SK-N-DZ (cell line): ENCODE results near the gene NFIC.
"Not testable (repeated sequence)": the region's sequence is repeated elsewhere in the genome, so short reads cannot be mapped to it uniquely, and the experiment has no call there.

Source experiments
- DNase-seq: peaks from one replicate; pipeline ENCODE4 v3.0.0-alpha.2; 2015; ENCODE audit warnings: low spot score
- small RNA-seq, 2 experiments: library from RNA; depleted of rRNA; stranded (forward); fragments of <200 nt; gene quantifications; one replicate each; pipeline ENCODE3, GENCODE V24; 2014

NFIC gene

GRCh38 chr19:3508121-3508661, 141.8 kb downstream of the NFIC start:
- DNase-seq, result not testable (repeated sequence)

- no peak for DNase-seq
These were observed 142.6 kb downstream of the NFIC start for GRCh38 chr19:3508771-3509535.

GRCh38 chr19:3509566-3509989, 143.2 kb downstream of the NFIC start:
- no peak for DNase-seq

DNA sequence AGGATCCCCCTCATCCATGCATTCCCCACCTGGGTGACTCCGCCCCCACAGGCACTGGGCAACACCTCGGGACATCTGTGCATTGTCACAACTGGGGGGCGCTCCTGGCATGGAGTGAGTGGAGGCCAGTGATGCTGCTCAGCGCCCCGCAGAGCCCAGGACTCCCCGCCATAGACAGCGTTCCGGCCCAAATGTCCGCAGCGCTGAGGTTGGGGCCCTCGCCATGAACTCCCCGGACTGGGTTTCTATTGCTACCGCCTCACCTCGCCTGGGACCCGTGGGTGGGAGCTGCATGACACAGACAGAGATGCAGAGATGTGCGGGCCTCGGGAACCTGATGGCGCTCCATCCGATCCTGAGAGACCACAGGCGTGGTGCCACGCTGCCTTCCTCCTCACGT, 144.3 kb downstream of the NFIC start:
- DNase-seq, result no peak

- DNase-seq, result no peak
These were observed 145.3 kb downstream of the NFIC start for GRCh38 chr19:3511506-3512251.

DNA sequence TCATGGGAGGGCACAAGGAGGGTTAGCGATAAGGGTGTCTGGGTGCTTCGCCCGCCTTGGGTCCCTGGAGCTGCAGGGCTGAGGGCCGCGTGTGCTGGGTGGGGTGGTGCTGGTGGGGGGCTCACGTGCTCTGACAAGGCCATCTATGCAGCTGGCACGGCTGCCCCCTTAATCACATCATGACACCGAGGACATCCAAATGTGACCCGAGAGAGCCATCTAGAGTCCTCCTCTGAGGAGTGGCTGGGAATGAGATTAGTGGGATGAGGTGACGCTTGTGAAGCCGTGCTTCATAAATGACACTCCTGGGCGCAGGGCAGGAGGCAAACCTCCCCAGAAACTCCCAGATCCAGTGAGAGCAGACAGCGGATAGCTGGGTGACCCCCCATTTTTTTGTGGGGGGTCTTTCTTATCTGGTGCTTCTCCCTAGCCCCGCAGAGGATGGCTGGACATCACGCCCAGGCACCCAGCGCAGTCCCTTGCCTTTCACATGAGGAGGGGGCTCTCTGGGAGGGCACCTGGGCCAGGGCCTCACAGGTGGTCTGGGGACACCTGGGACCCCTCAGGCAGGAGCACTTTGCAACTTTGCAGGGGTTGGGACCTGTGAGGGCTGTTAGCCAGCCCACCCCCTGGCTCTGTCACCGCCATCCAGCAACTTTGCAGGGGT, 146.3 kb downstream of the NFIC start:
- DNase-seq, result no peak

DNA sequence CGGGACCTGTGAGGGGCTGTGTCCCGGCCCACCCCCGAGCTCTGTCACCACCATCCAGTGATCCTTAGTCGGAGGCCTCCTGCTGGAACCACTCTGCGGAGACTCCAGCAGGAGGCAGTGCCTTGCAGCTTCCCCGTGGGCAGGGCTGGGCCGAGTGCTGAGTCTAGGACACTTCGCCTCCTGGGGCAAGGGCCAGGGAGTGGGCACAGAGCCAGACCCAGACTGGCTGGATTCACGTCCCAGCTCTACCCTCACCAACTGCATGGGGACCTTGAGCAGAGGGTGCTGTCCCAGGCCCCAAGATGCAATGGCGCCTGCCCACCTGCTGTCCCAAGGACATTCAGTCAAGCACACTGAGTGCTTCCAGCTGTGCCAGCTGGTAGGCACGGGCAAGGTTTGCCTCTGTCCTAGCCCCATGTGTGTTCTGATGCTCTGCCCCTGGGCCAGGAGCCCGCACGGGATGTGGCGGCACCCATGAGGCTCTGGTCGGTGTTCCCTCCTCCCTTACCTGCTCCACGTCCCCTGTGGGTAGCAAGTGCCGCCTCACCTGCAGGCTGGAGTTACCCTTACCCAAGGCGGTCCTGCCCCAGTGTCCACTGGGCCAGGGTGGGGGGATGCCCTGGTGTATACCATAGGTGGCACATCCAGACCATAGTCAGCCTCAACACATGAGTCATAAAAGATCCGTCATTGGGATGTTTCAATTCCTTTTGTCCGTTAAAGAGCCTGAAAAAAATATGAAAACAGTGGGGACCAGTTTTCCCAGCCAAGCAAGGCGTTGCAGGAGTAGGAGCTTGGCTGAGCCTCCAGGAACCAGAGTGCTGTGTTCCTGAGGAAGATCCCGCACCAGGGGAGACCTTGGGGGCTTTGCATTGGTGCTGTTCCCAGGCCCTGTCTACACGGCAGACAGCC, 147.1 kb downstream of the NFIC start:
- no peak for DNase-seq

DNA sequence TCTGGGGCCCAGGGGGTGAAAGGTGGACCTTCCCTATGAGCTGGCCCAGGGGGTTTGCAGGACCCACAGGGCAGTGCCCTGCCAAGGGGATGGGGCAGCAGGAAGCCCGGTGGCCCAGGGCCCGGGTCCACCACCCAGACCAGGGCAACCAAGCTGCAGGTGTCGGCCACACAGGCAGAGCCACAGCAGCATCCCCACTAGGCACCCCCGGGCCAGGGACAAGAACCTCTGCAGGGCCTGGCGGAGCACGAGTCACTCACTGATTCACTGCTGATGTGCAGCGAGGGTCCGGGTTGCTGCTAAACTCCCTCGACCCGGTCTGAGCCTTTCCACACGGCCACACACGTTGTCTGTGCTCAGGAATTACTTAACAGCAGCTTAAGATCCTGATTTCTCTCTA, 148.5 kb downstream of the NFIC start:
- DNase-seq, result no peak

DNA sequence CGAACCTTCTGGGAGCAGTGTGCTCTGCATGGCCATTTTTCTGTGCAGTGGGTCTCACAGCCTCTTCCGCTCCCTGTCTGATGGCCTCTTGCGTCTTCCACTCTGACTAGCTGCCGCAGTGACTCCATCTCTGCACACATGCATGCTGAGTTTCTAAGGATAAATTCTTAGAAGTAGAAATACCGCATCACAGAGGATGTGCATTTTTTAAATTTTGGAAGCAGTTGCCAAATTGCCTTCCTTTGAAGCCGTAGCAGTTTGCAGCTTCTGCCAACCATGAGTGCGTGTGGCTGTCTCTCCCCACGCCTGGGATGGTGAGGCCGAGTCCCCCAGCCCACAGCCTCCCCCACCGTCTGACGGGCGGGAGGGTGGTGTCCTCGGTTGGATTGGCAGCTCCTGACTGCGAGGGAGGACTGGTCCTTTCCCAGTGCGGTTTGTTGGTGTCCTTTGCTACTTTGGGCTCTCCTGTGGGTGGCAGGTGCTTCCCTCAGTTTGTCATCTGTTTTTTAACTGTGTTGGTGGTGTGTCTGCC, 149.6 kb downstream of the NFIC start:
- no peak for DNase-seq

DNA sequence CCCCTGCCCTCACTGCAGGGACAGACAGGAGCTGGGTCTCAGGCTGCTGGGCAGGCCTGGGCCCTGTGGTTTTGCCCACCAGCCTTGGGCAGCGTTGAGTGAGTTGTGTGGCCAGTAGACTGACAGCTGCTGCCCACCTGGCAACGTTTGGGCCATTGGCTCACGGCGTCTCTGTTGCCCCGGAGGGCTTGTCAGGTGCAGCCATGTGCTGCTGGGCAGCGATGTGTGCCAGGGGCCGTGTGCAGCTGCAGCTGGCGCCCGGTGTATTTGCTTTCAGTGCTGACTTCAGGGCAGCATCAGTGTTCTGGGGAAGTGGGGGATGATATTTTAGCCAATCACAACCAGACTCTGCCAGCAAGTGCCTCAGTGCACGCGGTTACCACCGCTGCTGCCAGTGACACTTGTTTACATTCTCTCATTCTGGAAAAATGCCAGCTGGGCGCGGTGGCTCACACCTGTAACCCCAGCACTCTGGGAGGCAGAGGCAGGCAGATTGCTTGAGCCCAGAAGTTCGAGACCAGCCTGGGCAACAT, 150.4 kb downstream of the NFIC start:
- no peak for DNase-seq

GRCh38 chr19:3517638-3518037, 151.3 kb downstream of the NFIC start:
- no peak for DNase-seq

GRCh38 chr19:3518255-3518654, 151.9 kb downstream of the NFIC start:
- DNase-seq, result no peak

DNA sequence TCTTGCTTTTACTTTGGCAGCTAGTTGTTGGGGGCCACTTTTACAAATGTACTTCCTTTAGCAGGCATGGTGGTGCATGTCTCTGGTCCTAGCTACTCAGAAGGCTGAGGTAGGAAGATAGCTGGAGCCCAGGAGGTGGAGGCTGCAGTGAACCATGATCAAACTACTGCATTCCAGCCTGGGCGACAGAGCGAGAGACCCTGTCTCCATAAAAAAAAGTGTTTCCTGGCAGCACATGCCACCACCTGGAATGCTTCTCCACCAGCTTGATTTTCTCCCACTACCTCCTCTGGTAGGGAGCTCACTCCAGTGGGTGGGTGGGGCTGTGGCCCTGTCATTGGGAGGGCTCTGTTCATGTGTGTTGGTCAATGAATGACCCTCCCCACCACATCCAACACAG, 152.3 kb downstream of the NFIC start:
- DNase-seq, result no peak

Small RNA genes lying within 50 kb of the gene (small RNA-seq; reads per million reads assigned to genes)
- 0 reads per million in 2 experiments for gene AC005514.1
